A673 (cell line): ENCODE results near the gene TEX22.

ENCODE experiments used
- EZH2 ChIP-seq: fragments of 200-600 bp; sonication (generic); IDR thresholded peaks from 2 replicates; pipeline ENCODE4 v1.6.1; 2017; ENCODE audit warnings: borderline replicate concordance, low read depth, mild to moderate bottlenecking, mixed read lengths, antibody characterized with exemption, low read length; ENCODE audit not compliant: poor library complexity, severe bottlenecking
- TF ChIP-seq, protein P1 (sequence below): fragments of 300-800, 200-600 bp; sonication (generic); conservative IDR thresholded peaks from 2 replicates; pipeline ENCODE4 v1.5.1; 2017; ENCODE audit warnings: low read depth, mild to moderate bottlenecking, antibody characterized with exemption, low read length, moderate library complexity, mixed read lengths

DNA sequence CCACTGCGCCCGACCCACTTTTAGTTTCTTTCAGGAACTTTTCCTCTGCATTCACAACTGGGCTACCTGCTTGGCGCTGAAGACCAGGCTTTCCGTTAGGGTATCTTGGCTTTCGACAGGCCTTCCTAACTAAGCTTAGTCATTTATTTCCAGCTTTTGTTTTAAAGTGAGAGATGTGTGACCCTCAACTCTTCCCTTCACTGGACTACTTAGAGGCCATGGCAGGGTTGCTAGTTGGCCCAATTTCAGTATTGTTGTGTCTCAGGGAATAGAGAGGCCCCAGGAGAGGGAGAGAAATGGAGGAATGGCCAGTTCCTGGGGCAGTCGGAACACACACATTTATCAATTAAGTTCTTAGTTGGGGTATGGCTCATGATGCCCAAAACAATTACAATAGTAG lies 31.7 kb downstream of the TEX22 start:
- TF ChIP-seq, protein P1, sequence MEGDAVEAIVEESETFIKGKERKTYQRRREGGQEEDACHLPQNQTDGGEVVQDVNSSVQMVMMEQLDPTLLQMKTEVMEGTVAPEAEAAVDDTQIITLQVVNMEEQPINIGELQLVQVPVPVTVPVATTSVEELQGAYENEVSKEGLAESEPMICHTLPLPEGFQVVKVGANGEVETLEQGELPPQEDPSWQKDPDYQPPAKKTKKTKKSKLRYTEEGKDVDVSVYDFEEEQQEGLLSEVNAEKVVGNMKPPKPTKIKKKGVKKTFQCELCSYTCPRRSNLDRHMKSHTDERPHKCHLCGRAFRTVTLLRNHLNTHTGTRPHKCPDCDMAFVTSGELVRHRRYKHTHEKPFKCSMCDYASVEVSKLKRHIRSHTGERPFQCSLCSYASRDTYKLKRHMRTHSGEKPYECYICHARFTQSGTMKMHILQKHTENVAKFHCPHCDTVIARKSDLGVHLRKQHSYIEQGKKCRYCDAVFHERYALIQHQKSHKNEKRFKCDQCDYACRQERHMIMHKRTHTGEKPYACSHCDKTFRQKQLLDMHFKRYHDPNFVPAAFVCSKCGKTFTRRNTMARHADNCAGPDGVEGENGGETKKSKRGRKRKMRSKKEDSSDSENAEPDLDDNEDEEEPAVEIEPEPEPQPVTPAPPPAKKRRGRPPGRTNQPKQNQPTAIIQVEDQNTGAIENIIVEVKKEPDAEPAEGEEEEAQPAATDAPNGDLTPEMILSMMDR = no peak
- no peak for TF ChIP-seq EZH2
